GM12872 (cell line): Measurements from ENCODE around the gene TRAPPC11.

ENCODE experiments used
- CTCF ChIP-seq: IDR thresholded peaks from 3 replicates; pipeline ENCODE4 v1.5.1; 2011; ENCODE audit warnings: low read depth, mild to moderate bottlenecking, low read length, moderate library complexity; ENCODE audit not compliant: insufficient read depth

The TRAPPC11 gene

GRCh38 chr4:183670960-183671555 lies 12.0 kb downstream of the TRAPPC11 start:
- TF ChIP-seq CTCF, result no peak

- TF ChIP-seq CTCF, result no peak
Measured at GRCh38 chr4:183674153-183674552, 15.1 kb downstream of the TRAPPC11 start.

- no peak for TF ChIP-seq CTCF
Measured at GRCh38 chr4:183675625-183676024, 16.5 kb downstream of the TRAPPC11 start.

GRCh38 chr4:183681119-183681518 lies 22.0 kb downstream of the TRAPPC11 start:
- no peak for TF ChIP-seq CTCF

GRCh38 chr4:183686461-183686860 lies 27.4 kb downstream of the TRAPPC11 start:
- no peak for TF ChIP-seq CTCF

GRCh38 chr4:183688216-183688615 lies 29.1 kb downstream of the TRAPPC11 start:
- no peak for TF ChIP-seq CTCF

- no peak for TF ChIP-seq CTCF
Measured at GRCh38 chr4:183691006-183691405, 31.9 kb downstream of the TRAPPC11 start.
